ENCODE measurements around the gene KCNG4. TPM values are rescaled to one million over a fixed set of nuclear protein-coding genes. Genes with fewer than 3 reads are reported as not detected.

Gene KCNG4
- total RNA-seq, 1 experiment from 2014 or later, result not detected

DNA sequence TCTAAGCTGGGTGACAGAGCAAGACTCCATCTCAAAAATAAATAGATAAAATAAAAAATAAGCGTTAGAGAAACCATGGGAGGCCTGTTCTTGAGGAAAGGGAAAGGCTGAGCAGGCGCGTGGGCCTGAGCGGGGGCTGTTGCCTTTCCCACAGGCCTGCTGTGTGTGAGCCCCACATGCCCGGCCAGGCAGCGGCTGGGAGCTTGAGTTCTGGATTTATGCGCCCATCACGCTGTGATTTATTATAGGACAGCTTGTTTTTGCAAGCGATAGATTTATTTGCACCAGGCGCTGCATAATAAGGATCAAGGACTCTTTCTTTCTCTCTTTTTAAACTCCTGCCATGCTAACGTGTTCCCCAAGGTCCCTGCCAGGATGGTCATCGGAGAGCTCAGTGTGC is 40.1 kb upstream of the KCNG4 start:
- peaks cover 27 to 34% of the 10 kb centered on the region in 2 experiments for H3K4me1 Mint-ChIP-seq
- no peak overlapping the region for H2AFZ ChIP-seq (ENCODE audit: low read length)
- no peak overlapping the region for H3K27ac Mint-ChIP-seq
- no peak overlapping the region for H3K56ac ChIP-seq (ENCODE audit: insufficient read length, low read depth, low read length)
- WGBS (ENCODE audit: extremely low coverage, insufficient read length, low lambda C conversion rate), result no CpG with 5 or more reads among the region's 12 CpGs
- H3K4me3 Mint-ChIP-seq, result no peak overlapping the region
- H3K14ac ChIP-seq (ENCODE audit: insufficient read depth, low read length), result no peak overlapping the region
- H3K27ac ChIP-seq (ENCODE audit: insufficient read length, low read depth, low read length), result no peak overlapping the region
- no peak overlapping the region for H3K4me2 ChIP-seq (ENCODE audit: insufficient read depth, insufficient read length, low read length)
- no peak overlapping the region for H3K18ac ChIP-seq (ENCODE audit: insufficient read length, low read depth, low read length)
- no peak overlapping the region for H2BK120ac ChIP-seq (ENCODE audit: low read depth, low read length, poor library complexity, severe bottlenecking)
- H4K91ac ChIP-seq (ENCODE audit: insufficient read length, low read depth, low read length), result no peak overlapping the region
- no peak overlapping the region for H2BK12ac ChIP-seq (ENCODE audit: insufficient read length, low read depth, low read length)
- H3K9me3 Mint-ChIP-seq, result no peaks in the 10 kb centered on the region
- no peak overlapping the region for H3T11ph ChIP-seq (ENCODE audit: low read length)
- no peaks in the 10 kb centered on the region for H3K79me1 ChIP-seq (ENCODE audit: insufficient read depth, low read depth, low read length, poor library complexity, severe bottlenecking)
- no peaks in the 10 kb centered on the region for H3K79me2 ChIP-seq (ENCODE audit: insufficient read depth, low read length)
- H3K23ac ChIP-seq (ENCODE audit: insufficient read length, low read depth, low read length), result no peak overlapping the region
- H2BK20ac ChIP-seq (ENCODE audit: low read depth, low read length, poor library complexity, severe bottlenecking), result no peak overlapping the region
- H4K8ac ChIP-seq (replicated peaks; ENCODE audit: insufficient read length, low read depth, low read length), result no peak overlapping the region
- peaks cover 5% of the 10 kb centered on the region for H3K27me3 Mint-ChIP-seq (ENCODE audit: low read depth)
- no peaks in the 10 kb centered on the region for H3K36me3 Mint-ChIP-seq (ENCODE audit: insufficient read depth in 1 of 3, low read depth in 3 of 3)
- no peaks in the 10 kb centered on the region for H3K9me3 ChIP-seq (ENCODE audit: control insufficient read depth, low read depth, low read length)
- H3K4me1 ChIP-seq (ENCODE audit: insufficient read depth, low read length), result peaks cover 4% of the 10 kb centered on the region; the same call in 1 of the 2 replicates
- no peak overlapping the region for H3K9ac ChIP-seq (ENCODE audit: extremely low read depth, insufficient read length, low read length)
- no peak overlapping the region for H2BK15ac ChIP-seq (ENCODE audit: low read depth, low read length)
- H2AK5ac ChIP-seq (ENCODE audit: insufficient read length, low read length), result no peak overlapping the region
- H2BK5ac ChIP-seq (ENCODE audit: insufficient read length, low read length), result no peak overlapping the region
- H3K23me2 ChIP-seq (ENCODE audit: insufficient read length, low read depth, low read length, poor library complexity, severe bottlenecking), result no peaks in the 10 kb centered on the region
- no peak for DNase-seq
- no peaks in the 10 kb centered on the region for H4K20me1 ChIP-seq (ENCODE audit: control insufficient read depth, insufficient read depth, insufficient read length)
- TF ChIP-seq, protein P1, sequence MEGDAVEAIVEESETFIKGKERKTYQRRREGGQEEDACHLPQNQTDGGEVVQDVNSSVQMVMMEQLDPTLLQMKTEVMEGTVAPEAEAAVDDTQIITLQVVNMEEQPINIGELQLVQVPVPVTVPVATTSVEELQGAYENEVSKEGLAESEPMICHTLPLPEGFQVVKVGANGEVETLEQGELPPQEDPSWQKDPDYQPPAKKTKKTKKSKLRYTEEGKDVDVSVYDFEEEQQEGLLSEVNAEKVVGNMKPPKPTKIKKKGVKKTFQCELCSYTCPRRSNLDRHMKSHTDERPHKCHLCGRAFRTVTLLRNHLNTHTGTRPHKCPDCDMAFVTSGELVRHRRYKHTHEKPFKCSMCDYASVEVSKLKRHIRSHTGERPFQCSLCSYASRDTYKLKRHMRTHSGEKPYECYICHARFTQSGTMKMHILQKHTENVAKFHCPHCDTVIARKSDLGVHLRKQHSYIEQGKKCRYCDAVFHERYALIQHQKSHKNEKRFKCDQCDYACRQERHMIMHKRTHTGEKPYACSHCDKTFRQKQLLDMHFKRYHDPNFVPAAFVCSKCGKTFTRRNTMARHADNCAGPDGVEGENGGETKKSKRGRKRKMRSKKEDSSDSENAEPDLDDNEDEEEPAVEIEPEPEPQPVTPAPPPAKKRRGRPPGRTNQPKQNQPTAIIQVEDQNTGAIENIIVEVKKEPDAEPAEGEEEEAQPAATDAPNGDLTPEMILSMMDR (conservative IDR thresholded peaks at IDR 0.05), result no peak
- no peak overlapping the region for H4K5ac ChIP-seq (ENCODE audit: insufficient read length, low read depth, low read length)
- H3K27me3 ChIP-seq (ENCODE audit: insufficient read depth, low read length), result no peaks in the 10 kb centered on the region
- no peak overlapping the region for H3K4ac ChIP-seq (ENCODE audit: low read depth, low read length)
